GM18861 (cell line): Measurements from ENCODE around the gene FOXB2.
"Not testable (repeated sequence)": the region's sequence is repeated elsewhere in the genome, so short reads cannot be mapped to it uniquely, and the experiment has no call there.

ENCODE experiments used
- ATAC-seq: cut with Tn5 transposase; IDR thresholded peaks from one replicate; pipeline ENCODE4 v1.9.1; 2021; ENCODE audit not compliant: unreplicated experiment

Gene FOXB2

GRCh38 chr9:77016121-77016525 is 3.3 kb upstream of the FOXB2 start:
- no peak for ATAC-seq

GRCh38 chr9:77016526-77017504 is 2.6 kb upstream of the FOXB2 start:
- ATAC-seq: no peak

GRCh38 chr9:77017505-77017894 is 2.0 kb upstream of the FOXB2 start:
- ATAC-seq: no peak

- no peak for ATAC-seq
Observed at GRCh38 chr9:77018058-77018968, 1.1 kb upstream of the FOXB2 start.

- ATAC-seq: no peak
Observed at GRCh38 chr9:77018969-77019235, 553 bp upstream of the FOXB2 start.

- no peak for ATAC-seq
Observed at GRCh38 chr9:77019926-77020412, 514 bp downstream of the FOXB2 start.

- ATAC-seq: no peak
Observed at GRCh38 chr9:77020413-77021290, 1.2 kb downstream of the FOXB2 start.

GRCh38 chr9:77021291-77021894 is 1.9 kb downstream of the FOXB2 start:
- ATAC-seq: no peak

GRCh38 chr9:77021922-77022782 is 2.7 kb downstream of the FOXB2 start:
- no peak for ATAC-seq

GRCh38 chr9:77022783-77023440 is 3.5 kb downstream of the FOXB2 start:
- ATAC-seq: no peak

GRCh38 chr9:77023726-77024125 is 4.3 kb downstream of the FOXB2 start:
- no peak for ATAC-seq

GRCh38 chr9:77024776-77025545 is 5.5 kb downstream of the FOXB2 start:
- ATAC-seq: no peak

GRCh38 chr9:77028478-77028877 is 9.0 kb downstream of the FOXB2 start:
- ATAC-seq: no peak

- ATAC-seq: no peak
Observed at GRCh38 chr9:77030045-77030444, 10.6 kb downstream of the FOXB2 start.

- no peak for ATAC-seq
Observed at GRCh38 chr9:77038281-77039036, 19.0 kb downstream of the FOXB2 start.

- no peak for ATAC-seq
Observed at GRCh38 chr9:77040340-77040739, 20.9 kb downstream of the FOXB2 start.

- not testable (repeated sequence) for ATAC-seq
Observed at GRCh38 chr9:77043743-77044142, 24.3 kb downstream of the FOXB2 start.
